Gastrocnemius medialis (tissue), 4 donors: ENCODE data around the gene PRUNE2. TPM values are rescaled to one million over a fixed set of nuclear protein-coding genes. Genes with fewer than 3 reads are reported as not detected.

Source experiments
- ATAC-seq, 2 donors: fragments of 150-250 bp; one replicate each; pipeline ENCODE4 v1.9.1; 2016
- DNase-seq, 2 donors: peaks; one replicate each; pipeline ENCODE4 v3.0.0-alpha.2; 2019
- H3K27ac ChIP-seq, 4 donors: fragments of 200-600 bp; sonication (generic); 1 replicate in 1 of 4; 2 replicates in 3 of 4; pipeline ENCODE4 v1.5.1; 2016 to 2018; ENCODE audit warnings: mild to moderate bottlenecking in 2 of 4, moderate library complexity in 1 of 4
- H3K27me3 ChIP-seq, 3 donors: fragments of 200-600 bp; sonication (generic) in 2 of 3; 1 replicate in 1 of 3; 2 replicates in 2 of 3; pipeline versions ENCODE4 v1.5.1 to v1.6.0; 2016 to 2019; ENCODE audit warnings: mild to moderate bottlenecking in 1 of 3, moderate library complexity in 1 of 3
- H3K36me3 ChIP-seq, 2 donors: fragments of 200-600 bp; sonication (generic) in 1 of 2; one replicate each; pipeline ENCODE4 v1.5.1; 2017 to 2018
- H3K4me1 ChIP-seq, 2 donors: fragments of 200-600 bp; sonication (generic) in 1 of 2; one replicate each; pipeline ENCODE4 v1.5.1; 2016 to 2017; ENCODE audit warnings: mild to moderate bottlenecking in 2 of 2
- H3K4me3 ChIP-seq, 4 donors: fragments of 200-600 bp; sonication (generic) in 3 of 4; 1 replicate in 1 of 4; 2 replicates in 3 of 4; pipeline ENCODE4 v1.5.1; 2016 to 2019; ENCODE audit warnings: mild to moderate bottlenecking in 2 of 4
- H3K9me3 ChIP-seq, 3 donors: fragments of 200-600 bp; sonication (generic) in 2 of 3; 1 replicate in 1 of 3; 2 replicates in 2 of 3; pipeline ENCODE4 v1.5.1; 2016 to 2019
- CTCF ChIP-seq, 5 experiments: fragments of 450-650 bp in 3 of 5; fragments of 200-600 bp in 2 of 5; sonication (generic) in 2 of 5; IDR thresholded peaks in 4 of 5; conservative IDR thresholded peaks in 1 of 5; 1 replicate in 4 of 5; 2 replicates in 1 of 5; pipeline ENCODE4 v1.5.1; 2016 to 2019; ENCODE audit warnings: antibody characterized with exemption in 5 of 5, mild to moderate bottlenecking in 3 of 5, moderate library complexity in 3 of 5
- POLR2A ChIP-seq, 2 donors: fragments of 450-650 bp; IDR thresholded peaks; one replicate each; pipeline ENCODE4 v1.6.1; 2017; ENCODE audit warnings: antibody characterized with exemption in 2 of 2, mild to moderate bottlenecking in 2 of 2, moderate library complexity in 2 of 2
- in situ Hi-C, 4 donors: fragments of 200-750 bp; cut with MboI; loops; one replicate each; pipeline versions ENCODE4 v1.15.0 to v1.8.0; 2017; ENCODE audit warnings: low sequenced_read_pairs in 4 of 4
- intact Hi-C: fragments of 100-400 bp; cut with DNase I; formaldehyde crosslinking; loops from one replicate; pipeline ENCODE4 v1.15.1; 2023; ENCODE audit warnings: low total_unique reads
- total RNA-seq, 4 donors: library from RNA; depleted of rRNA; stranded (reverse); fragments of >200 nt; gene quantifications; one replicate each; pipeline versions ENCODE4 v1.1.0 to v1.2.3, GENCODE V29; 2016

The PRUNE2 gene
- total RNA-seq, 4 donors from 2014 or later: 1.6 to 43.5 (median 11.0) TPM

GRCh38 chr9:76571743-76572146 is 334.2 kb downstream of the PRUNE2 start:
- no peaks in the 10 kb centered on the region for H3K27me3 ChIP-seq
- H3K27ac ChIP-seq: peak overlapping the region in 2 of 4 donors; percentile 4 to 27
- ATAC-seq (no peak), DNase-seq (no peak)
- no peaks in the 10 kb centered on the region for H3K36me3 ChIP-seq
- no peaks in the 10 kb centered on the region for H3K4me1 ChIP-seq
- no peak for TF ChIP-seq POLR2A (IDR thresholded peaks at IDR 0.05)
- TF ChIP-seq CTCF (IDR thresholded peaks at IDR 0.05 in 4 of 5, conservative IDR thresholded peaks at IDR 0.05 in 1 of 5): no peak
- in situ Hi-C loops: loop anchor here in 1 of 4 donors (25.0 kb wide), 1 partner anchor 109 kb away; the partner anchor contains the start of gene GCNT1
- peak overlapping the region; percentile 26 to 33 (median 28) for H3K4me3 ChIP-seq
- intact Hi-C loops: no loop called here
- H3K9me3 ChIP-seq: no peaks in the 10 kb centered on the region

- Histone ChIP-seq H3K36me3 (no peaks in the 10 kb centered on the region), H3K27ac (peak overlapping the region in 1 of 4 donors; percentile 27), H3K4me3 (peak overlapping the region; percentile 26 to 33 (median 28)), H3K27me3 (no peaks in the 10 kb centered on the region), H3K9me3 (no peaks in the 10 kb centered on the region), H3K4me1 (no peaks in the 10 kb centered on the region)
- in situ Hi-C loops: loop anchor here in 1 of 4 donors (25.0 kb wide), 1 partner anchor 109 kb away; the partner anchor contains the start of gene GCNT1
- ATAC-seq (peak; percentile 44 to 47), DNase-seq (no peak)
- intact Hi-C loops: no loop called here
- TF ChIP-seq POLR2A (IDR thresholded peaks at IDR 0.05) (no peak), CTCF (IDR thresholded peaks at IDR 0.05 in 4 of 5, conservative IDR thresholded peaks at IDR 0.05 in 1 of 5) (no peak)
These were observed 334.6 kb downstream of the PRUNE2 start for GRCh38 chr9:76571288-76571687.

GRCh38 chr9:76570826-76571225 is 335.1 kb downstream of the PRUNE2 start:
- TF ChIP-seq POLR2A (IDR thresholded peaks at IDR 0.05): no peak
- no peak for TF ChIP-seq CTCF (IDR thresholded peaks at IDR 0.05 in 4 of 5, conservative IDR thresholded peaks at IDR 0.05 in 1 of 5)
- H3K27ac ChIP-seq: peak overlapping the region in 1 of 4 donors; percentile 27
- H3K4me1 ChIP-seq: no peaks in the 10 kb centered on the region
- H3K36me3 ChIP-seq: no peaks in the 10 kb centered on the region
- no peak overlapping the region for H3K4me3 ChIP-seq
- no peaks in the 10 kb centered on the region for H3K27me3 ChIP-seq
- no peaks in the 10 kb centered on the region for H3K9me3 ChIP-seq
- ATAC-seq (no peak), DNase-seq (no peak)
- intact Hi-C loops (no loop called here), in situ Hi-C loops (loop anchor here in 1 of 4 donors (25.0 kb wide), 1 partner anchor 109 kb away; the partner anchor contains the start of gene GCNT1)

- Histone ChIP-seq H3K4me1 (no peaks in the 10 kb centered on the region), H3K27me3 (no peaks in the 10 kb centered on the region), H3K36me3 (no peaks in the 10 kb centered on the region), H3K4me3 (no peak overlapping the region), H3K9me3 (no peaks in the 10 kb centered on the region), H3K27ac (no peak overlapping the region)
- no peak for DNase-seq
- intact Hi-C loops: no loop called here
- ATAC-seq: no peak
- no peak for TF ChIP-seq CTCF (IDR thresholded peaks at IDR 0.05 in 4 of 5, conservative IDR thresholded peaks at IDR 0.05 in 1 of 5)
- TF ChIP-seq POLR2A (IDR thresholded peaks at IDR 0.05): no peak
- in situ Hi-C loops: loop anchor here in 1 of 4 donors (25.0 kb wide), 1 partner anchor 105 kb away; the partner anchor contains the start of gene GCNT1
These were observed 338.8 kb downstream of the PRUNE2 start for GRCh38 chr9:76567086-76567485.

GRCh38 chr9:76564297-76564696 is 341.6 kb downstream of the PRUNE2 start:
- no peak overlapping the region for H3K4me3 ChIP-seq
- intact Hi-C loops: no loop called here

More at GRCh38 chr9:76564297-76564696, 341.6 kb downstream of the PRUNE2 start:
- in situ Hi-C loops: loop anchor here in 1 of 4 donors (25.0 kb wide), 1 partner anchor 102 kb away; the partner anchor contains the start of gene GCNT1
- Histone ChIP-seq H3K27me3 (no peaks in the 10 kb centered on the region), H3K9me3 (no peaks in the 10 kb centered on the region), H3K27ac (no peak overlapping the region), H3K36me3 (no peaks in the 10 kb centered on the region), H3K4me1 (no peaks in the 10 kb centered on the region)
- no peak for DNase-seq
- no peak for ATAC-seq
- no peak for TF ChIP-seq POLR2A (IDR thresholded peaks at IDR 0.05)
- no peak for TF ChIP-seq CTCF (IDR thresholded peaks at IDR 0.05 in 4 of 5, conservative IDR thresholded peaks at IDR 0.05 in 1 of 5)
